Ishikawa (cell line): ENCODE results near the gene PLPP3.

Experiments used
- CEBPB ChIP-seq: IDR thresholded peaks from 2 replicates; pipeline ENCODE4 v1.6.1; 2012
- CREB1 ChIP-seq: IDR thresholded peaks from 2 replicates; pipeline ENCODE4 v1.6.1; 2012; ENCODE audit warnings: low read depth
- EGR1 ChIP-seq: IDR thresholded peaks from 2 replicates; pipeline ENCODE4 v1.6.1; 2012
- EP300 ChIP-seq: IDR thresholded peaks from 2 replicates; pipeline ENCODE4 v1.6.1; 2012; ENCODE audit warnings: borderline replicate concordance
- FOXM1 ChIP-seq: IDR thresholded peaks from 2 replicates; pipeline ENCODE4 v1.6.1; 2012; ENCODE audit warnings: low read depth, borderline replicate concordance
- NFIC ChIP-seq: IDR thresholded peaks from 2 replicates; pipeline ENCODE4 v1.6.1; 2012
- RAD21 ChIP-seq: IDR thresholded peaks from 2 replicates; pipeline ENCODE4 v1.6.1; 2012; ENCODE audit warnings: low read depth
- TAF1 ChIP-seq: IDR thresholded peaks from 2 replicates; pipeline ENCODE4 v1.6.1; 2012; ENCODE audit warnings: low read depth, mild to moderate bottlenecking
- TCF12 ChIP-seq: IDR thresholded peaks from 2 replicates; pipeline ENCODE4 v1.6.1; 2012; ENCODE audit warnings: low read depth
- TEAD4 ChIP-seq: IDR thresholded peaks from 2 replicates; pipeline ENCODE4 v1.6.1; 2012
- YY1 ChIP-seq: IDR thresholded peaks from 2 replicates; pipeline ENCODE4 v1.6.1; 2012; ENCODE audit warnings: low read depth
- ZBTB7A ChIP-seq: IDR thresholded peaks from 2 replicates; pipeline ENCODE4 v1.6.1; 2012; ENCODE audit warnings: low read depth
- TF ChIP-seq, protein P1 (sequence below): IDR thresholded peaks from 2 replicates; pipeline ENCODE4 v1.6.1; 2012; ENCODE audit warnings: low read depth, mild to moderate bottlenecking
- TF ChIP-seq, protein P2 (sequence below): IDR thresholded peaks from 2 replicates; pipeline ENCODE4 v1.6.1; 2012

GRCh38 chr1:56547977-56548376 lies 31.4 kb downstream of the PLPP3 start:
- TF ChIP-seq TCF12 (no peak), YY1 (no peak), EP300 (no peak), ZBTB7A (no peak), TAF1 (no peak), CEBPB (peak; percentile 68; the same call in 1 of the 2 replicates), TEAD4 (no peak), RAD21 (no peak), CREB1 (no peak), FOXM1 (no peak), EGR1 (no peak), NFIC (no peak)
- TF ChIP-seq, protein P1, sequence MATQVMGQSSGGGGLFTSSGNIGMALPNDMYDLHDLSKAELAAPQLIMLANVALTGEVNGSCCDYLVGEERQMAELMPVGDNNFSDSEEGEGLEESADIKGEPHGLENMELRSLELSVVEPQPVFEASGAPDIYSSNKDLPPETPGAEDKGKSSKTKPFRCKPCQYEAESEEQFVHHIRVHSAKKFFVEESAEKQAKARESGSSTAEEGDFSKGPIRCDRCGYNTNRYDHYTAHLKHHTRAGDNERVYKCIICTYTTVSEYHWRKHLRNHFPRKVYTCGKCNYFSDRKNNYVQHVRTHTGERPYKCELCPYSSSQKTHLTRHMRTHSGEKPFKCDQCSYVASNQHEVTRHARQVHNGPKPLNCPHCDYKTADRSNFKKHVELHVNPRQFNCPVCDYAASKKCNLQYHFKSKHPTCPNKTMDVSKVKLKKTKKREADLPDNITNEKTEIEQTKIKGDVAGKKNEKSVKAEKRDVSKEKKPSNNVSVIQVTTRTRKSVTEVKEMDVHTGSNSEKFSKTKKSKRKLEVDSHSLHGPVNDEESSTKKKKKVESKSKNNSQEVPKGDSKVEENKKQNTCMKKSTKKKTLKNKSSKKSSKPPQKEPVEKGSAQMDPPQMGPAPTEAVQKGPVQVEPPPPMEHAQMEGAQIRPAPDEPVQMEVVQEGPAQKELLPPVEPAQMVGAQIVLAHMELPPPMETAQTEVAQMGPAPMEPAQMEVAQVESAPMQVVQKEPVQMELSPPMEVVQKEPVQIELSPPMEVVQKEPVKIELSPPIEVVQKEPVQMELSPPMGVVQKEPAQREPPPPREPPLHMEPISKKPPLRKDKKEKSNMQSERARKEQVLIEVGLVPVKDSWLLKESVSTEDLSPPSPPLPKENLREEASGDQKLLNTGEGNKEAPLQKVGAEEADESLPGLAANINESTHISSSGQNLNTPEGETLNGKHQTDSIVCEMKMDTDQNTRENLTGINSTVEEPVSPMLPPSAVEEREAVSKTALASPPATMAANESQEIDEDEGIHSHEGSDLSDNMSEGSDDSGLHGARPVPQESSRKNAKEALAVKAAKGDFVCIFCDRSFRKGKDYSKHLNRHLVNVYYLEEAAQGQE: no peak
- TF ChIP-seq, protein P2, sequence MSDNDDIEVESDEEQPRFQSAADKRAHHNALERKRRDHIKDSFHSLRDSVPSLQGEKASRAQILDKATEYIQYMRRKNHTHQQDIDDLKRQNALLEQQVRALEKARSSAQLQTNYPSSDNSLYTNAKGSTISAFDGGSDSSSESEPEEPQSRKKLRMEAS: no peak
